ENCODE data around the gene GFM1. TPM values are rescaled to one million over a fixed set of nuclear protein-coding genes. Genes with fewer than 3 reads are reported as not detected.

GFM1 gene
- total RNA-seq, 1 donor, result 52.5 TPM

DNA sequence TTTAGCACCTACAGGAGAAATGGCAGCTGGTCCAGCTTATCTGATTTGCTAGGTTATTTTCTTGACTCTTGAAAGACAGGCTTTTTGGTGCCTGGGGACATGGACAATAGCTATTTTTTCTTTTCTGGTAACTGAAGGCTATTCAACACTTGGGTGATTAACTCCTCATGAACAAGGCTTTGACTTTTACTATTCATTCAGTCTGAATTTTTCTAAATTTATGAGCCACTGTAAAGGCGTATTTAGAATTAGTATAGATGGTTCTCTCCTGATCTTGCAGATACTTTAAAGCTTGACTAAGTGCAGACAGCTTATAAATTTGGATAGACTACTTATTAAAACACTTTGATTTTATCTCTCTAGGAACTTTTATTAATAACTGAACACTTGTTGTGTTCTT is 18.4 kb upstream of the GFM1 start:
- Histone ChIP-seq H3K4me1 (ENCODE audit: insufficient read depth, low read length) (no peaks in the 10 kb centered on the region), H3K79me2 (ENCODE audit: insufficient read depth, low read length) (no peaks in the 10 kb centered on the region), H4K20me1 (ENCODE audit: insufficient read depth, low read length) (no peaks in the 10 kb centered on the region), H3K27ac (ENCODE audit: low read depth, low read length) (no peak overlapping the region), H3K27me3 (ENCODE audit: insufficient read depth, low read length) (no peaks in the 10 kb centered on the region), H3K36me3 (ENCODE audit: insufficient read depth, low read length) (no peaks in the 10 kb centered on the region), H3K4me2 (ENCODE audit: insufficient read depth, low read length) (no peak overlapping the region), H3K4me3 (ENCODE audit: insufficient read depth, low read length) (no peak overlapping the region), H3K9me3 (ENCODE audit: low read depth, low read length) (no peaks in the 10 kb centered on the region), H2AFZ (ENCODE audit: low read length) (no peak overlapping the region)
- DNase-seq (ENCODE audit: insufficient read length, low spot score, missing footprints), result no peak
- TF ChIP-seq, protein P1, sequence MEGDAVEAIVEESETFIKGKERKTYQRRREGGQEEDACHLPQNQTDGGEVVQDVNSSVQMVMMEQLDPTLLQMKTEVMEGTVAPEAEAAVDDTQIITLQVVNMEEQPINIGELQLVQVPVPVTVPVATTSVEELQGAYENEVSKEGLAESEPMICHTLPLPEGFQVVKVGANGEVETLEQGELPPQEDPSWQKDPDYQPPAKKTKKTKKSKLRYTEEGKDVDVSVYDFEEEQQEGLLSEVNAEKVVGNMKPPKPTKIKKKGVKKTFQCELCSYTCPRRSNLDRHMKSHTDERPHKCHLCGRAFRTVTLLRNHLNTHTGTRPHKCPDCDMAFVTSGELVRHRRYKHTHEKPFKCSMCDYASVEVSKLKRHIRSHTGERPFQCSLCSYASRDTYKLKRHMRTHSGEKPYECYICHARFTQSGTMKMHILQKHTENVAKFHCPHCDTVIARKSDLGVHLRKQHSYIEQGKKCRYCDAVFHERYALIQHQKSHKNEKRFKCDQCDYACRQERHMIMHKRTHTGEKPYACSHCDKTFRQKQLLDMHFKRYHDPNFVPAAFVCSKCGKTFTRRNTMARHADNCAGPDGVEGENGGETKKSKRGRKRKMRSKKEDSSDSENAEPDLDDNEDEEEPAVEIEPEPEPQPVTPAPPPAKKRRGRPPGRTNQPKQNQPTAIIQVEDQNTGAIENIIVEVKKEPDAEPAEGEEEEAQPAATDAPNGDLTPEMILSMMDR (IDR thresholded peaks at IDR 0.05; ENCODE audit: extremely low read depth, low read depth, low read length), result no peak

DNA sequence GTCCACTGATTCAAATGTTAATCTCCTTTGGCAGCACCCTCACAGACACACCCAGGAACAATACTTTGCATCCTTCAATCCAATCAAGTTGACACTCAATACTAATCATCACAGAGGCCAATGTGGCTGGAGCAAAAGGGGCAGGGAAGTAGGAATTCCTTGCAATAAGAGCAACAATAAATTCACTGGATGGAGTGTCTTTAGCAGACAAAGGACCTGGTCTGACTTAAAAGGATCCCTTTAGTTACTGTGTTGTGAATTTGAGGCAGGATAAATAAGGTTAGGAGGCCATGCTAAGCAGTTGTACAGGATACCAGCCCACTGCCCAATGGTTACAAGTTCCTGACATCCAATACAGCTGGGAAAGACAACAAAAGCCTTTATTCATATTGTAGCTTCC is 12.3 kb upstream of the GFM1 start:
- TF ChIP-seq, protein P1 (IDR thresholded peaks at IDR 0.05; ENCODE audit: extremely low read depth, low read depth, low read length), result no peak
- Histone ChIP-seq H3K4me3 (ENCODE audit: insufficient read depth, low read length) (no peak overlapping the region), H3K27ac (ENCODE audit: low read depth, low read length) (no peak overlapping the region), H3K27me3 (ENCODE audit: insufficient read depth, low read length) (peaks cover 4% of the 10 kb centered on the region), H3K4me2 (ENCODE audit: insufficient read depth, low read length) (no peak overlapping the region), H3K4me1 (ENCODE audit: insufficient read depth, low read length) (no peaks in the 10 kb centered on the region), H2AFZ (ENCODE audit: low read length) (no peak overlapping the region), H3K79me2 (ENCODE audit: insufficient read depth, low read length) (no peaks in the 10 kb centered on the region), H3K9me3 (ENCODE audit: low read depth, low read length) (no peaks in the 10 kb centered on the region), H4K20me1 (ENCODE audit: insufficient read depth, low read length) (no peaks in the 10 kb centered on the region), H3K36me3 (ENCODE audit: insufficient read depth, low read length) (no peaks in the 10 kb centered on the region)
- DNase-seq (ENCODE audit: insufficient read length, low spot score, missing footprints), result no peak

DNA sequence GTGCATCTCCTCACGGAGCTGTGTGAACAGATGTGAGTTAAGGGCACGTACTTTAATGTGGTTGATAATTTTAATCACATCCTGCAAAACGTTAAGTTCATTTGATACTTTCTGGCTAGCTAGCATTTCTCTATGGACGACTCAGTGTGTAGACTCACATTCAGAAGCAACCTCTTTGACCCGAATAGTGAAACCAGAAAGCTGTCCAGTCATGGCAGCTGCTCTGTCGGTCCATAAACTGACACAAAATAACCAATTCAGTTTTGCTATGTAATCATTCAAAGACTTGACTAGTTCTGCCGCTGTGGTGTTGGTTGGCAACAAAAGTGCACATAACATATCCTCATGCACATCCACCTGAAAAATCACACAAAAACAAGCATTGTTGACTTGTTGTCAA is 3.7 kb upstream of the GFM1 start:
- no peak overlapping the region for H3K27ac ChIP-seq (ENCODE audit: low read depth, low read length)
- no peak overlapping the region for H3K4me2 ChIP-seq (ENCODE audit: insufficient read depth, low read length)
- TF ChIP-seq, protein P1 (IDR thresholded peaks at IDR 0.05; ENCODE audit: extremely low read depth, low read depth, low read length), result no peak
- H3K36me3 ChIP-seq (ENCODE audit: insufficient read depth, low read length), result no peaks in the 10 kb centered on the region
- DNase-seq (ENCODE audit: insufficient read length, low spot score, missing footprints), result no peak
- peaks cover 12% of the 10 kb centered on the region for H3K79me2 ChIP-seq (ENCODE audit: insufficient read depth, low read length)
- H3K27me3 ChIP-seq (ENCODE audit: insufficient read depth, low read length), result no peaks in the 10 kb centered on the region
- no peaks in the 10 kb centered on the region for H4K20me1 ChIP-seq (ENCODE audit: insufficient read depth, low read length)
- H3K9me3 ChIP-seq (ENCODE audit: low read depth, low read length), result no peaks in the 10 kb centered on the region
- no peak overlapping the region for H3K4me3 ChIP-seq (ENCODE audit: insufficient read depth, low read length)
- H3K4me1 ChIP-seq (ENCODE audit: insufficient read depth, low read length), result peaks cover 9% of the 10 kb centered on the region
- H2AFZ ChIP-seq (ENCODE audit: low read length), result no peak overlapping the region

DNA sequence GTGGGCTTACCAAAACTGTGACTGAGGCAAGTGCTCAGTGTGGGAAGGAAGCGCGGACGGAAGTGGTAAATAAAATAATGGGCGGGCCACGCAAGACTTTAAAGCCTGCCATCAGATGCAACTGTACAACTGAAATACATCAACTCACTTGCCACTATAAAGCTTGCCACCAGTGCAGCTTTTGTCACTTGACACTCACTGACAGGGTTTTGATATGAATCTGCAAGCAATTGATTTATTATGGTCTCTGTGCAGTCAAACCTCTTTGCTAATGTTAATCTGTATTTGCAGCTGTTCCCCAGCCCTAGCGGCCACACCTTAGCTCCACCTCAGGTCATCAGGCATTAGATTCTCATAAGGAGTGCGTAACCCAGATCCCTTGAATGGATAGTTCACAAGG is 2.3 kb upstream of the GFM1 start:
- no peak overlapping the region for H3K27ac ChIP-seq (ENCODE audit: low read depth, low read length)
- peaks cover 9% of the 10 kb centered on the region for H3K4me1 ChIP-seq (ENCODE audit: insufficient read depth, low read length)
- no peaks in the 10 kb centered on the region for H4K20me1 ChIP-seq (ENCODE audit: insufficient read depth, low read length)
- H3K79me2 ChIP-seq (ENCODE audit: insufficient read depth, low read length), result peaks cover 24% of the 10 kb centered on the region
- no peak overlapping the region for H3K4me2 ChIP-seq (ENCODE audit: insufficient read depth, low read length)
- H3K36me3 ChIP-seq (ENCODE audit: insufficient read depth, low read length), result peaks cover 6% of the 10 kb centered on the region
- H2AFZ ChIP-seq (ENCODE audit: low read length), result no peak overlapping the region
- TF ChIP-seq, protein P1 (IDR thresholded peaks at IDR 0.05; ENCODE audit: extremely low read depth, low read depth, low read length), result no peak
- DNase-seq (ENCODE audit: insufficient read length, low spot score, missing footprints), result no peak
- no peaks in the 10 kb centered on the region for H3K27me3 ChIP-seq (ENCODE audit: insufficient read depth, low read length)
- no peak overlapping the region for H3K4me3 ChIP-seq (ENCODE audit: insufficient read depth, low read length)
- no peaks in the 10 kb centered on the region for H3K9me3 ChIP-seq (ENCODE audit: low read depth, low read length)

Measured in osteoblast (primary cell).